GM21367 (cell line): ENCODE data around the gene TRAF2.

Experiments
- ATAC-seq: cut with Tn5 transposase; IDR thresholded peaks from one replicate; pipeline ENCODE4 v1.9.1; 2021; ENCODE audit not compliant: unreplicated experiment

TRAF2 gene

GRCh38 chr9:136846376-136847087 lies 39.8 kb upstream of the TRAF2 start:
- ATAC-seq: no peak

- no peak for ATAC-seq
These were observed 39.1 kb upstream of the TRAF2 start for GRCh38 chr9:136847088-136847825.

GRCh38 chr9:136847826-136848392 lies 38.4 kb upstream of the TRAF2 start:
- ATAC-seq: no peak

- ATAC-seq: peak; percentile 1
These were observed 37.8 kb upstream of the TRAF2 start for GRCh38 chr9:136848393-136849037.

- ATAC-seq: peak; percentile 72
These were observed 37.0 kb upstream of the TRAF2 start, which contains the start of gene PHPT1 for GRCh38 chr9:136849038-136849959. Gene PHPT1 (plus strand): TSS chr9:136849409. CDS start chr9:136849431, 22 bp downstream.

- no peak for ATAC-seq
These were observed 36.1 kb upstream of the TRAF2 start for GRCh38 chr9:136849960-136850865.

GRCh38 chr9:136850866-136851775 lies 35.2 kb upstream of the TRAF2 start:
- ATAC-seq: no peak

- ATAC-seq: no peak
These were observed 34.2 kb upstream of the TRAF2 start, which contains the start of gene MAMDC4 for GRCh38 chr9:136851941-136852663. Gene MAMDC4 (plus strand): TSS chr9:136852346. CDS start chr9:136852417, 71 bp downstream.

- no peak for ATAC-seq
These were observed 33.4 kb upstream of the TRAF2 start for GRCh38 chr9:136852664-136853595.

- ATAC-seq: no peak
These were observed 32.7 kb upstream of the TRAF2 start for GRCh38 chr9:136853596-136854112.

GRCh38 chr9:136854113-136854841 lies 32.0 kb upstream of the TRAF2 start:
- no peak for ATAC-seq

- no peak for ATAC-seq
These were observed 31.4 kb upstream of the TRAF2 start for GRCh38 chr9:136854842-136855460.

GRCh38 chr9:136855461-136856078 lies 30.7 kb upstream of the TRAF2 start:
- no peak for ATAC-seq

GRCh38 chr9:136856079-136856476 lies 30.2 kb upstream of the TRAF2 start:
- no peak for ATAC-seq
